ENCODE data around the gene DVL1. TPM values are rescaled to one million over a fixed set of nuclear protein-coding genes. Genes with fewer than 3 reads are reported as not detected.
A peak's percentile ranks its signal among the peaks of the same experiment; 100 is the strongest.

Gene DVL1
- total and polyA plus RNA-seq, 2 of the 13 experiments (the other 11 are each of a cell fraction or from before 2014, with no cell fraction given), result 30.8 to 60.4 TPM

DNA sequence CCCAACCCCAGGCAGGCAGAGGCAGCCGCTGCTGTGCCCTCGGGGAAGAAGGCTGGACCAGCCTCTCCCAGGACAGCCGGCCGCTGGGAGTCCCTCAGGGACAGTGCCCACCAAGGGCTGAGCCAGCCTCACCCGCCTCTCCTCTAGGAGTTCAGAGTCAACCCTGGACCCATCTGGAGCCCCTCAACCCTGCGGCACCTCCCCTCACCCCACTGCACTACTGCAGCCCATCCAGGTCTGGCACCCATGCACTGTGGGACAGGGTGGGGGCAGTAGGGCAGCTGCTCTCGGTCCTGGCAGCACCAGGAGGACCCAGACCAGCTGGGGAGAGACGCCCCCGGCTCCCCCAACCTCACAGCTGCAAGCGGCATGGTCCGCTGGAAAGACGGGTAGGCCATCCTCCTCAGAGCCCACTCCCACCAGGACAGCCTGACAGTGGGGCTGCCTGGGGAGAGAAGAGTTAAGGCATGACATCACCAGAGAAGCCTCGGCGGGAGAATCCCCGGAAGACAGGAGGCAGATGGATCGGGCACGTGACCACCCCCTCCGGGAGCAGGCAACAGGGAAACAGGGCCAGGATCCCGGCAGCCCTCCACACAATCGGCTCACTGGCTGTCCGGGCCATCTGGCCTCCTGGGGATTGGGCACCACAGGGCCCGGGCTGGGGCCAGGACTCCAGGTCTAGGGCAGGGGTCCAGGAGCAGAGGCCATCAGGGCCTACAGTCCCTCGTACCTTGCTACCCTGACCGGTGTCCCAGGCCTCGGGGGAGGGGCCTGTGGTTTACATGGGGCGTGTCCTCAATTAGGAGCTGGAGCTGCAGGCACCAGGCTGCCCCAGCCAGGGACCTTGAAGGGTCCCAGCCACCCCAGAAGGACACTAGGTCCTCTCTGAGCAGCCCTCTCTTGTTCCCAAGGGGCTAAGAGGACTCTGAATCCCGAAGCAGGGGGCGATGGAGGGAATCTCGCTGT lies 44.6 kb downstream of the DVL1 start (continued):
- TF ChIP-seq USF2 (IDR thresholded peaks at IDR 0.05; ENCODE audit: low read depth, low read length) (peak; percentile 83), USF2 (CRISPR knock-in tag; IDR thresholded peaks at IDR 0.05; ENCODE audit: borderline replicate concordance) (peak; percentile 93; the same call in 1 of the 2 replicates), ZNF10 (CRISPR knock-in tag; IDR thresholded peaks at IDR 0.05; ENCODE audit: borderline replicate concordance, low read depth) (no peak), NBN (conservative IDR thresholded peaks at IDR 0.05) (no peak), ARNTL (CRISPR knock-in tag; IDR thresholded peaks at IDR 0.05) (peak; percentile 97), KMT2A (CRISPR knock-in tag; IDR thresholded peaks at IDR 0.05) (no peak), ZNF781 (CRISPR knock-in tag; IDR thresholded peaks at IDR 0.05; ENCODE audit: borderline replicate concordance, not compliant biosample characterization) (peak; percentile 51), ZBTB7A (CRISPR knock-in tag; IDR thresholded peaks at IDR 0.05) (no peak), SMARCC2 (IDR thresholded peaks at IDR 0.05) (no peak), DBP (CRISPR knock-in tag; IDR thresholded peaks at IDR 0.05; ENCODE audit: not compliant biosample characterization) (no peak), ZIK1 (CRISPR knock-in tag; IDR thresholded peaks at IDR 0.05; ENCODE audit: borderline replicate concordance, low read depth) (no peak), RBM22 (optimal IDR thresholded peaks at IDR 0.05; ENCODE audit: low read length) (no peak), YY1 (IDR thresholded peaks at IDR 0.05; ENCODE audit: insufficient read depth, insufficient replicate concordance, low read depth, low read length) (no peak), ZBTB7B (CRISPR knock-in tag; IDR thresholded peaks at IDR 0.05) (no peak), TFDP1 (CRISPR knock-in tag; IDR thresholded peaks at IDR 0.05; ENCODE audit: borderline replicate concordance) (peak; percentile 87; the same call in 1 of the 2 replicates), ZGPAT (CRISPR knock-in tag; IDR thresholded peaks at IDR 0.05) (no peak), ZNF350 (CRISPR knock-in tag; IDR thresholded peaks at IDR 0.05; ENCODE audit: borderline replicate concordance, low read depth) (no peak), HNF4A (CRISPR knock-in tag; IDR thresholded peaks at IDR 0.05) (no peak), ZNF547 (CRISPR knock-in tag; IDR thresholded peaks at IDR 0.05) (no peak; the same call in 1 of the 2 replicates), BRF2 (CRISPR knock-in tag; IDR thresholded peaks at IDR 0.05) (peak; percentile 36; the same call in 1 of the 2 replicates)

Data from HepG2 (cell line).